Calu3 (cell line): Measurements from ENCODE around the gene DCAF6. TPM values are rescaled to one million over a fixed set of nuclear protein-coding genes. Genes with fewer than 3 reads are reported as not detected.

Source experiments
- BruUV-seq: library from RNA; stranded (reverse); fragments of 400-500 nt; replicated peaks from 2 replicates; lab custom pipeline; 2021; lab: Mats Ljungman, UMichigan
- CTCF ChIA-PET: fragments of 300-600 bp; sonication (Branson Sonifier 250); formaldehyde crosslinking; loops from one replicate; lab custom pipeline; 2022; ENCODE audit warnings: antibody characterized with exemption; lab: Charles Lee
- DNase-seq: peaks from one replicate; pipeline ENCODE4 v3.0.0; 2022
- H3K27ac Mint-ChIP-seq: one replicate; pipeline ENCODE4 v1.8.0; 2022; ENCODE audit warnings: mixed read lengths; ENCODE audit not compliant: unreplicated experiment
- H3K27me3 Mint-ChIP-seq: one replicate; pipeline ENCODE4 v1.8.0; 2022; ENCODE audit warnings: mixed read lengths; ENCODE audit not compliant: unreplicated experiment
- H3K36me3 Mint-ChIP-seq: one replicate; pipeline ENCODE4 v1.8.0; 2022; ENCODE audit warnings: mild to moderate bottlenecking, moderate library complexity, mixed read lengths; ENCODE audit not compliant: insufficient read depth, unreplicated experiment
- H3K4me1 Mint-ChIP-seq: one replicate; pipeline ENCODE4 v1.8.0; 2022; ENCODE audit warnings: mild to moderate bottlenecking, low read depth, mixed read lengths; ENCODE audit not compliant: unreplicated experiment
- H3K4me3 Mint-ChIP-seq: one replicate; pipeline ENCODE4 v1.8.0; 2022; ENCODE audit warnings: mild to moderate bottlenecking, low read depth, moderate library complexity, mixed read lengths; ENCODE audit not compliant: unreplicated experiment
- H3K9me3 Mint-ChIP-seq: one replicate; pipeline ENCODE4 v1.8.0; 2022; ENCODE audit warnings: low read depth, mixed read lengths; ENCODE audit not compliant: unreplicated experiment
- CTCF ChIP-seq: fragments of 200-600 bp; IDR thresholded peaks from one replicate; pipeline ENCODE4 v1.8.0; 2022; ENCODE audit warnings: antibody characterized with exemption; ENCODE audit not compliant: unreplicated experiment
- intact Hi-C: fragments of 100-400 bp; cut with micrococcal nuclease; formaldehyde crosslinking; loops from one replicate; pipeline ENCODE4 v1.10.0; 2022; ENCODE audit not compliant: unreplicated experiment
- total RNA-seq: library from RNA; stranded (reverse); gene quantifications from 2 replicates; pipeline ENCODE4 v1.2.3, GENCODE V29; 2022

DCAF6 gene
- total RNA-seq, 1 experiment from 2014 or later: 64.0 TPM

GRCh38 chr1:168102487-168102886 lies 166.0 kb downstream of the DCAF6 start:
- H3K4me3 Mint-ChIP-seq: no peak overlapping the region
- no peaks in the 10 kb centered on the region for H3K36me3 Mint-ChIP-seq
- no peak overlapping the region for H3K27ac Mint-ChIP-seq
- no peak for DNase-seq
- intact Hi-C loops: no loop called here
- H3K4me1 Mint-ChIP-seq: no peaks in the 10 kb centered on the region
- no peak for TF ChIP-seq CTCF
- BruUV-seq: no TSS peak
- no peaks in the 10 kb centered on the region for H3K27me3 Mint-ChIP-seq
- CTCF ChIA-PET: interaction anchor here (1.9 kb wide), 1 partner anchor 20 kb away, joined by 4 read pairs; no protein-coding TSS in a partner anchor
- H3K9me3 Mint-ChIP-seq: no peaks in the 10 kb centered on the region

- no peak overlapping the region for H3K27ac Mint-ChIP-seq
- CTCF ChIA-PET: interaction anchor here (0.6 kb wide), 1 partner anchor 612 kb away, joined by 13 read pairs; no protein-coding TSS in a partner anchor
- no peaks in the 10 kb centered on the region for H3K4me1 Mint-ChIP-seq
- BruUV-seq: no TSS peak
- H3K27me3 Mint-ChIP-seq: no peaks in the 10 kb centered on the region
- intact Hi-C loops: no loop called here
- TF ChIP-seq CTCF: no peak
- H3K36me3 Mint-ChIP-seq: no peaks in the 10 kb centered on the region
- no peaks in the 10 kb centered on the region for H3K9me3 Mint-ChIP-seq
- no peak overlapping the region for H3K4me3 Mint-ChIP-seq
- no peak for DNase-seq
Observed at GRCh38 chr1:168104535-168104934, 168.1 kb downstream of the DCAF6 start.

- no peak for DNase-seq
- CTCF ChIA-PET: no interaction called here
- Mint-ChIP-seq H3K27me3 (no peaks in the 10 kb centered on the region), H3K9me3 (no peaks in the 10 kb centered on the region), H3K36me3 (no peaks in the 10 kb centered on the region), H3K27ac (no peak overlapping the region), H3K4me1 (no peaks in the 10 kb centered on the region), H3K4me3 (no peak overlapping the region)
- intact Hi-C loops: no loop called here
- no peak for TF ChIP-seq CTCF
- no TSS peak for BruUV-seq
Observed at GRCh38 chr1:168105846-168106245, 169.4 kb downstream of the DCAF6 start.

- no peak overlapping the region for H3K27ac Mint-ChIP-seq
Observed at GRCh38 chr1:168106274-168106673, 169.8 kb downstream of the DCAF6 start.

More at GRCh38 chr1:168106274-168106673, 169.8 kb downstream of the DCAF6 start:
- no peak overlapping the region for H3K4me3 Mint-ChIP-seq
- CTCF ChIA-PET: interaction anchor here (0.6 kb wide), 1 partner anchor 378 kb away, joined by 7 read pairs; no protein-coding TSS in a partner anchor
- TF ChIP-seq CTCF: no peak
- H3K9me3 Mint-ChIP-seq: no peaks in the 10 kb centered on the region
- no peaks in the 10 kb centered on the region for H3K36me3 Mint-ChIP-seq
- intact Hi-C loops: no loop called here
- H3K27me3 Mint-ChIP-seq: no peaks in the 10 kb centered on the region
- H3K4me1 Mint-ChIP-seq: no peaks in the 10 kb centered on the region
- BruUV-seq: no TSS peak
- DNase-seq: no peak
